ENCODE measurements around the gene FLII. TPM values are rescaled to one million over a fixed set of nuclear protein-coding genes. Genes with fewer than 3 reads are reported as not detected.
A peak's percentile ranks its signal among the peaks of the same experiment; 100 is the strongest.

Gene FLII
- total RNA-seq, 2 donors from 2014 or later = 299 to 335 TPM

DNA sequence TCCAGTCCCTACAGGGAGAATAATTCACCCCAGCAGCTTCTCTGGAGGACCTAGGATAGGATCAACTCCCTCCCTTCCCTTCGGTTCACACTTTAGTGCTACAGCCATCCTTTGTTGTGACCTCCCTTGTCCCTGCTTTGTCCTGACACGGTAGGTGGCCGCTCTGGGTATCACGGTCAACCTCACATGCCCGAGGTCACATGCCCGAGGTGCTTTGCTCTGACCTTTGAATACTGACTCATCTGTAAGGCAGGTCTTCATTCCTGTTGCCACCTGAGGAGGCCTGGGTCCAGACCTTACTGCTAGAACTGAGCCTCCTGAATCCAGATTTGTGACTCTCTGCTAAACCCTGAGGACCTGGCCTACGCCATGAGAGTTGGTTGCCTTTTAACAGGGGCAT, 55.2 kb downstream of the FLII start:
- H3K27me3 Mint-ChIP-seq (ENCODE audit: insufficient read depth) = no peaks in the 10 kb centered on the region
- Histone ChIP-seq H3K4me3 (ENCODE audit: low read length) (no peak overlapping the region), H3K27me3 (ENCODE audit: control insufficient read depth, insufficient read depth, low read length, poor library complexity, severe bottlenecking) (no peaks in the 10 kb centered on the region), H3K36me3 (ENCODE audit: control insufficient read depth, insufficient read depth, low read length) (peaks cover 73% of the 10 kb centered on the region), H3K9me3 (ENCODE audit: control insufficient read depth, low read length) (no peaks in the 10 kb centered on the region), H3K27ac (ENCODE audit: low read depth, low read length) (no peak overlapping the region), H3K9ac (ENCODE audit: extremely low read depth, low read length, poor library complexity, severe bottlenecking) (no peak overlapping the region), H3K4me1 (ENCODE audit: control insufficient read depth, insufficient read depth, low read length) (peaks cover 15% of the 10 kb centered on the region)
- peak overlapping the region; percentile 81 for H3K27ac Mint-ChIP-seq
- TF ChIP-seq, protein P1, sequence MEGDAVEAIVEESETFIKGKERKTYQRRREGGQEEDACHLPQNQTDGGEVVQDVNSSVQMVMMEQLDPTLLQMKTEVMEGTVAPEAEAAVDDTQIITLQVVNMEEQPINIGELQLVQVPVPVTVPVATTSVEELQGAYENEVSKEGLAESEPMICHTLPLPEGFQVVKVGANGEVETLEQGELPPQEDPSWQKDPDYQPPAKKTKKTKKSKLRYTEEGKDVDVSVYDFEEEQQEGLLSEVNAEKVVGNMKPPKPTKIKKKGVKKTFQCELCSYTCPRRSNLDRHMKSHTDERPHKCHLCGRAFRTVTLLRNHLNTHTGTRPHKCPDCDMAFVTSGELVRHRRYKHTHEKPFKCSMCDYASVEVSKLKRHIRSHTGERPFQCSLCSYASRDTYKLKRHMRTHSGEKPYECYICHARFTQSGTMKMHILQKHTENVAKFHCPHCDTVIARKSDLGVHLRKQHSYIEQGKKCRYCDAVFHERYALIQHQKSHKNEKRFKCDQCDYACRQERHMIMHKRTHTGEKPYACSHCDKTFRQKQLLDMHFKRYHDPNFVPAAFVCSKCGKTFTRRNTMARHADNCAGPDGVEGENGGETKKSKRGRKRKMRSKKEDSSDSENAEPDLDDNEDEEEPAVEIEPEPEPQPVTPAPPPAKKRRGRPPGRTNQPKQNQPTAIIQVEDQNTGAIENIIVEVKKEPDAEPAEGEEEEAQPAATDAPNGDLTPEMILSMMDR (conservative IDR thresholded peaks at IDR 0.05) = no peak
- 43 to 52% methylated on average over 4 to 7 of the region's 7 CpGs for whole genome bisulfite sequencing, 2 experiments (ENCODE audit: insufficient coverage in 1 of 2, insufficient read length in 1 of 2)
- peaks cover 29% of the 10 kb centered on the region for H3K36me3 Mint-ChIP-seq (ENCODE audit: low read depth)
- H3K4me3 Mint-ChIP-seq = no peak overlapping the region
- peak; percentile 97 for DNase-seq
- peaks cover 18% of the 10 kb centered on the region for H3K4me1 Mint-ChIP-seq
- no peaks in the 10 kb centered on the region for H3K9me3 Mint-ChIP-seq

DNA sequence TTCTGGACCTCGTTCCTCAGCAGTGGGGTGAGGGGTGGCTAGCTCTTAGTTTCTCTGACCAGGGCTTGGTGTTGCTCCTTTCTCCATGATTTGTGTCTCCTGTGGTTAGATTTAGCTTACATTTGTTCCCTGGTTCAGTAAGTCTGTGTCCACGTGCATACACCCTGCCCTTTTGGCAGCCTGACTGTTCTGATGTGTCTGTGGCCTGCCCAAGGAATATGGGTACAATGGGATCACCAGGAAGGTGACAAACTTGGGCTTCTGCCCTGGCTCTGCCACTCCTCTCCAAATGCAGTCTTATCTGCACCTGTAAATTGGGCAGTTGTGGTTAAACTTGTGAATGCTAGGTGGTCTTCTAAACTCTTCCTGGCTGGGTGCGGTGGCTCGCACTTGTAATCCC, 57.4 kb downstream of the FLII start:
- Histone ChIP-seq H3K4me1 (ENCODE audit: control insufficient read depth, insufficient read depth, low read length) (peaks cover 15% of the 10 kb centered on the region), H3K4me3 (ENCODE audit: low read length) (no peak overlapping the region), H3K27ac (ENCODE audit: low read depth, low read length) (no peak overlapping the region), H3K9me3 (ENCODE audit: control insufficient read depth, low read length) (no peaks in the 10 kb centered on the region), H3K36me3 (ENCODE audit: control insufficient read depth, insufficient read depth, low read length) (peaks cover 75% of the 10 kb centered on the region), H3K27me3 (ENCODE audit: control insufficient read depth, insufficient read depth, low read length, poor library complexity, severe bottlenecking) (no peaks in the 10 kb centered on the region), H3K9ac (ENCODE audit: extremely low read depth, low read length, poor library complexity, severe bottlenecking) (no peak overlapping the region)
- no peak overlapping the region for H3K4me3 Mint-ChIP-seq
- peaks cover 18% of the 10 kb centered on the region for H3K4me1 Mint-ChIP-seq
- TF ChIP-seq, protein P1 (conservative IDR thresholded peaks at IDR 0.05) = no peak
- no peaks in the 10 kb centered on the region for H3K27me3 Mint-ChIP-seq (ENCODE audit: insufficient read depth)
- DNase-seq = no peak
- 92 to 100% methylated on average over 1 to 4 of the region's 4 CpGs for WGBS, 2 experiments (ENCODE audit: insufficient coverage in 1 of 2, insufficient read length in 1 of 2)
- H3K27ac Mint-ChIP-seq = peak overlapping the region; percentile 6
- no peaks in the 10 kb centered on the region for H3K9me3 Mint-ChIP-seq
- peaks cover 34% of the 10 kb centered on the region for H3K36me3 Mint-ChIP-seq (ENCODE audit: low read depth)

DNA sequence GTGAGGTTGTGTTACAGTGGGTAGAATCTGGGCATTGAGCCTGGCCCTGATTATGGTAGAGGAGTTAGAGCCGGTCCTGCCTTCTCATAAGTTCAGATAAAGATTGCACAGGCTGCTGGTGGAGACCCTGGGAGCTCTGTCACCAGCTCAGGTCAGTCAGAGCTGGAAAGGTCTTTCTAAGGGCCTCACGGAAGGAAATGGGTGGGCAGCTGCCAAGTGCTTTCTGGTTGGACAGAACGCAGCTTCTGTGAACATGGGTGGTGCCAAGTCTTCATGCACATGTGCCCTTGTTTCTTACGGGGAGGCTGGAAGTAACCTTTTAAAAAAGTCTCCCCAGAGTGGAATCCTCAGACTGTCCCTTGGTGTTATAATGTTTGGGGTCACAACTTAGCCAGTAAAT, 60.0 kb downstream of the FLII start:
- Histone ChIP-seq H3K9me3 (ENCODE audit: control insufficient read depth, low read length) (no peaks in the 10 kb centered on the region), H3K4me3 (ENCODE audit: low read length) (no peak overlapping the region), H3K4me1 (ENCODE audit: control insufficient read depth, insufficient read depth, low read length) (peaks cover 12% of the 10 kb centered on the region), H3K27me3 (ENCODE audit: control insufficient read depth, insufficient read depth, low read length, poor library complexity, severe bottlenecking) (no peaks in the 10 kb centered on the region), H3K9ac (ENCODE audit: extremely low read depth, low read length, poor library complexity, severe bottlenecking) (no peak overlapping the region), H3K36me3 (ENCODE audit: control insufficient read depth, insufficient read depth, low read length) (peaks cover 69% of the 10 kb centered on the region), H3K27ac (ENCODE audit: low read depth, low read length) (no peak overlapping the region)
- Mint-ChIP-seq H3K27ac (no peak overlapping the region), H3K9me3 (no peaks in the 10 kb centered on the region), H3K4me3 (no peak overlapping the region), H3K4me1 (peaks cover 18% of the 10 kb centered on the region), H3K27me3 (ENCODE audit: insufficient read depth) (no peaks in the 10 kb centered on the region), H3K36me3 (ENCODE audit: low read depth) (peaks cover 45% of the 10 kb centered on the region)
- DNase-seq = no peak
- TF ChIP-seq, protein P1 (conservative IDR thresholded peaks at IDR 0.05) = no peak
- WGBS, 2 experiments (ENCODE audit: insufficient coverage in 1 of 2, insufficient read length in 1 of 2) = 93 to 100% methylated on average over 3 to 4 of the region's 4 CpGs

Measured in endodermal cell (in vitro differentiated cells).